K562 (cell line): ENCODE measurements around the gene RHOBTB3. TPM values are rescaled to one million over a fixed set of nuclear protein-coding genes. Genes with fewer than 3 reads are reported as not detected.
A peak's percentile ranks its signal among the peaks of the same experiment; 100 is the strongest.

Experiments
- ATF4 ChIP-seq: fragments of 450-650 bp; formaldehyde crosslinking; IDR thresholded peaks from 2 replicates; pipeline ENCODE4 v1.4.0; 2022; ENCODE audit warnings: mild to moderate bottlenecking, moderate library complexity
- CHD1 ChIP-seq: fragments of 200-600 bp; sonication (generic); IDR thresholded peaks from one replicate; pipeline ENCODE4 v1.6.1; 2012; ENCODE audit warnings: mild to moderate bottlenecking, moderate library complexity, low read length, inconsistent platforms
- CREB1 ChIP-seq, 2 experiments: sonication (generic) in 1 of 2; formaldehyde crosslinking in 1 of 2; IDR thresholded peaks; 2 replicates each; pipeline versions ENCODE4 v1.6.1 to v1.8.0; 2012 to 2022; ENCODE audit warnings: inconsistent platforms in 1 of 2, mild to moderate bottlenecking in 1 of 2, missing genetic modification reagents in 1 of 2, moderate library complexity in 1 of 2
- CTCFL ChIP-seq: IDR thresholded peaks from 2 replicates; pipeline ENCODE4 v1.6.1; 2011; ENCODE audit warnings: borderline replicate concordance, low read depth, mild to moderate bottlenecking, moderate library complexity, low read length; ENCODE audit not compliant: insufficient read depth, poor library complexity, severe bottlenecking
- DIDO1 ChIP-seq: fragments of 450-650 bp; IDR thresholded peaks from 2 replicates; pipeline ENCODE4 v1.6.1; 2016; ENCODE audit warnings: low read depth, missing biosample characterization, missing genetic modification characterization
- KHSRP ChIP-seq: fragments of 450-650 bp; IDR thresholded peaks from 2 replicates; pipeline ENCODE4 v1.6.1; 2017
- NCOR1 ChIP-seq: fragments of 450-650 bp; IDR thresholded peaks from 2 replicates; pipeline ENCODE4 v1.6.1; 2016; ENCODE audit warnings: mild to moderate bottlenecking, moderate library complexity
- PTBP1 ChIP-seq: fragments of 200-400 bp; formaldehyde crosslinking; IDR thresholded peaks from 2 replicates; pipeline ENCODE4 v1.6.1; 2017; ENCODE audit warnings: low read depth, low read length
- SMAD3 ChIP-seq: fragments of 450-650 bp; formaldehyde crosslinking; conservative IDR thresholded peaks from 2 replicates; pipeline ENCODE4 v1.4.0; 2020; ENCODE audit warnings: mild to moderate bottlenecking
- TCF7 ChIP-seq: sonication (generic); IDR thresholded peaks from 2 replicates; pipeline ENCODE4 v1.6.1; 2016; ENCODE audit warnings: antibody characterized with exemption, borderline replicate concordance
- ZEB2 ChIP-seq: fragments of 450-650 bp; IDR thresholded peaks from 2 replicates; pipeline ENCODE4 v1.6.1; 2016
- ZKSCAN3 ChIP-seq: fragments of 250-450 bp; sonication (Bioruptor Pico); IDR thresholded peaks from 2 replicates; pipeline ENCODE4 v1.4.0; 2020
- ZNF507 ChIP-seq: conservative IDR thresholded peaks from 2 replicates; pipeline ENCODE4 v1.6.1; 2017; ENCODE audit warnings: missing genetic modification characterization, missing compliant biosample characterization
- ZNF75A ChIP-seq: fragments of 450-650 bp; formaldehyde crosslinking; IDR thresholded peaks from 2 replicates; pipeline ENCODE4 v1.4.0; 2020; ENCODE audit warnings: mild to moderate bottlenecking
- polyA plus RNA-seq, 8 experiments: library from polyadenylated mRNA; depleted of rRNA in 4 of 8; stranded (reverse) in 5 of 8; unstranded in 3 of 8; fragments of >200 nt; fragmentation: Nextera tagmentation in 2 of 8; fragmentation: Illumina TruSeq in 1 of 8; extraction: Ambion mirVana in 2 of 8; extraction: Trizol in 1 of 8; gene quantifications; 2 replicates each; pipeline versions ENCODE4 v1.2.1 to v1.2.3, GENCODE V29; 2011 to 2014; ENCODE audit warnings: inconsistent platforms in 1 of 8, missing spikeins in 1 of 8
- total RNA-seq, 7 experiments: library from RNA; depleted of rRNA in 6 of 7; stranded (reverse); fragments of >200 nt in 6 of 7; fragmentation: Illumina TruSeq in 2 of 7; extraction: Trizol in 2 of 7; gene quantifications; 2 replicates each; pipeline versions ENCODE4 v1.2.1 to v1.2.3, GENCODE V29; 2011 to 2021; ENCODE audit warnings: low replicate concordance in 1 of 7
- TF ChIP-seq, protein P1 (sequence below): fragments of 250-450 bp; sonication (Bioruptor Pico); IDR thresholded peaks from 2 replicates; pipeline ENCODE4 v1.4.0; 2020; ENCODE audit warnings: mild to moderate bottlenecking, moderate library complexity, borderline replicate concordance
- TF ChIP-seq, protein P2 (sequence below), 2 experiments: fragments of 450-650 bp; conservative IDR thresholded peaks; 2 replicates each; pipeline ENCODE4 v1.6.1; 2017; ENCODE audit warnings: mild to moderate bottlenecking in 2 of 2, moderate library complexity in 2 of 2
- TF ChIP-seq, protein P3 (sequence below): sonication (generic); formaldehyde crosslinking; IDR thresholded peaks from 2 replicates; pipeline ENCODE4 v1.8.0; 2022; ENCODE audit warnings: missing genetic modification reagents, mild to moderate bottlenecking, moderate library complexity, borderline replicate concordance
- TF ChIP-seq, protein P4 (sequence below): sonication (generic); formaldehyde crosslinking; IDR thresholded peaks from 2 replicates; pipeline ENCODE4 v1.9.0; 2022; ENCODE audit warnings: mild to moderate bottlenecking, missing genetic modification reagents

RHOBTB3 gene
- total and polyA plus RNA-seq, 9 of the 15 experiments (the other 6 are each of a cell fraction or from before 2014, with no cell fraction given): 39.7 to 143 (median 115) TPM

- TF ChIP-seq, protein P1, sequence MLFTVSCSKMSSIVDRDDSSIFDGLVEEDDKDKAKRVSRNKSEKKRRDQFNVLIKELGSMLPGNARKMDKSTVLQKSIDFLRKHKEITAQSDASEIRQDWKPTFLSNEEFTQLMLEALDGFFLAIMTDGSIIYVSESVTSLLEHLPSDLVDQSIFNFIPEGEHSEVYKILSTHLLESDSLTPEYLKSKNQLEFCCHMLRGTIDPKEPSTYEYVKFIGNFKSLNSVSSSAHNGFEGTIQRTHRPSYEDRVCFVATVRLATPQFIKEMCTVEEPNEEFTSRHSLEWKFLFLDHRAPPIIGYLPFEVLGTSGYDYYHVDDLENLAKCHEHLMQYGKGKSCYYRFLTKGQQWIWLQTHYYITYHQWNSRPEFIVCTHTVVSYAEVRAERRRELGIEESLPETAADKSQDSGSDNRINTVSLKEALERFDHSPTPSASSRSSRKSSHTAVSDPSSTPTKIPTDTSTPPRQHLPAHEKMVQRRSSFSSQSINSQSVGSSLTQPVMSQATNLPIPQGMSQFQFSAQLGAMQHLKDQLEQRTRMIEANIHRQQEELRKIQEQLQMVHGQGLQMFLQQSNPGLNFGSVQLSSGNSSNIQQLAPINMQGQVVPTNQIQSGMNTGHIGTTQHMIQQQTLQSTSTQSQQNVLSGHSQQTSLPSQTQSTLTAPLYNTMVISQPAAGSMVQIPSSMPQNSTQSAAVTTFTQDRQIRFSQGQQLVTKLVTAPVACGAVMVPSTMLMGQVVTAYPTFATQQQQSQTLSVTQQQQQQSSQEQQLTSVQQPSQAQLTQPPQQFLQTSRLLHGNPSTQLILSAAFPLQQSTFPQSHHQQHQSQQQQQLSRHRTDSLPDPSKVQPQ (CRISPR knock-in tag): 0 out of 2 replicates have a peak, but pooled peaks have one; percentile 70
- TF ChIP-seq SMAD3 (CRISPR knock-in tag) (0 out of 2 replicates have a peak, but pooled peaks have one; percentile 54), ZNF75A (0 out of 2 replicates have a peak, but pooled peaks have one; percentile 49), CREB1 (IDR thresholded peaks at IDR 0.05) (peak; percentile 50), CREB1 (CRISPR knock-in tag; IDR thresholded peaks at IDR 0.05) (no peak), PTBP1 (peak; percentile 71; the same call in 1 of the 2 replicates), ZKSCAN3 (CRISPR knock-in tag) (no peak), CTCFL (peak; percentile 1), ZNF507 (tag) (no peak), CHD1 (peak; percentile 76), TCF7 (no peak), NCOR1 (peak; percentile 70), ZEB2 (no peak), ATF4 (CRISPR knock-in tag) (0 out of 2 replicates have a peak, but pooled peaks have one; percentile 18), DIDO1 (tag) (no peak), KHSRP (no peak)
- TF ChIP-seq, protein P2, sequence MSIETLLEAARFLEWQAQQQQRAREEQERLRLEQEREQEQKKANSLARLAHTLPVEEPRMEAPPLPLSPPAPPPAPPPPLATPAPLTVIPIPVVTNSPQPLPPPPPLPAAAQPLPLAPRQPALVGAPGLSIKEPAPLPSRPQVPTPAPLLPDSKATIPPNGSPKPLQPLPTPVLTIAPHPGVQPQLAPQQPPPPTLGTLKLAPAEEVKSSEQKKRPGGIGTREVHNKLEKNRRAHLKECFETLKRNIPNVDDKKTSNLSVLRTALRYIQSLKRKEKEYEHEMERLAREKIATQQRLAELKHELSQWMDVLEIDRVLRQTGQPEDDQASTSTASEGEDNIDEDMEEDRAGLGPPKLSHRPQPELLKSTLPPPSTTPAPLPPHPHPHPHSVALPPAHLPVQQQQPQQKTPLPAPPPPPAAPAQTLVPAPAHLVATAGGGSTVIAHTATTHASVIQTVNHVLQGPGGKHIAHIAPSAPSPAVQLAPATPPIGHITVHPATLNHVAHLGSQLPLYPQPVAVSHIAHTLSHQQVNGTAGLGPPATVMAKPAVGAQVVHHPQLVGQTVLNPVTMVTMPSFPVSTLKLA (conservative IDR thresholded peaks at IDR 0.05): peak; percentile 72 to 91
- TF ChIP-seq, protein P3, sequence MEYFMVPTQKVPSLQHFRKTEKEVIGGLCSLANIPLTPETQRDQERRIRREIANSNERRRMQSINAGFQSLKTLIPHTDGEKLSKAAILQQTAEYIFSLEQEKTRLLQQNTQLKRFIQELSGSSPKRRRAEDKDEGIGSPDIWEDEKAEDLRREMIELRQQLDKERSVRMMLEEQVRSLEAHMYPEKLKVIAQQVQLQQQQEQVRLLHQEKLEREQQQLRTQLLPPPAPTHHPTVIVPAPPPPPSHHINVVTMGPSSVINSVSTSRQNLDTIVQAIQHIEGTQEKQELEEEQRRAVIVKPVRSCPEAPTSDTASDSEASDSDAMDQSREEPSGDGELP: peak; percentile 93
- TF ChIP-seq, protein P4, sequence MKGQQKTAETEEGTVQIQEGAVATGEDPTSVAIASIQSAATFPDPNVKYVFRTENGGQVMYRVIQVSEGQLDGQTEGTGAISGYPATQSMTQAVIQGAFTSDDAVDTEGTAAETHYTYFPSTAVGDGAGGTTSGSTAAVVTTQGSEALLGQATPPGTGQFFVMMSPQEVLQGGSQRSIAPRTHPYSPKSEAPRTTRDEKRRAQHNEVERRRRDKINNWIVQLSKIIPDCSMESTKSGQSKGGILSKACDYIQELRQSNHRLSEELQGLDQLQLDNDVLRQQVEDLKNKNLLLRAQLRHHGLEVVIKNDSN (CRISPR knock-in tag): peak; percentile 48; the same call in 1 of the 2 replicates
These were observed at the start of gene RHOBTB3 (continued) for GRCh38 chr5:95730730-95731570.
